Left ventricle myocardium inferior (tissue), 1 donor: ENCODE results near the gene HECW1. TPM values are rescaled to one million over a fixed set of nuclear protein-coding genes. Genes with fewer than 3 reads are reported as not detected.

Source experiments
- DNase-seq: peaks from one replicate; pipeline ENCODE4 v3.0.0-alpha.2; 2020
- H3K27ac ChIP-seq: fragments of 200-600 bp; replicated peaks from 2 replicates; pipeline ENCODE4 v1.8.0; 2021
- H3K27me3 ChIP-seq: fragments of 200-600 bp; 2 replicates; pipeline ENCODE4 v1.8.0; 2021; ENCODE audit warnings: low read depth
- H3K36me3 ChIP-seq: fragments of 200-600 bp; 2 replicates; pipeline ENCODE4 v1.8.0; 2021
- H3K4me1 ChIP-seq: fragments of 200-600 bp; 2 replicates; pipeline ENCODE4 v1.8.0; 2021
- H3K4me3 ChIP-seq: fragments of 200-600 bp; 2 replicates; pipeline ENCODE4 v1.8.0; 2021; ENCODE audit warnings: mild to moderate bottlenecking, moderate library complexity
- H3K9me3 ChIP-seq: fragments of 200-600 bp; replicated peaks from 2 replicates; pipeline ENCODE4 v1.8.0; 2021
- intact Hi-C: fragments of 100-400 bp; cut with micrococcal nuclease; formaldehyde crosslinking; loops from one replicate; pipeline ENCODE4 v1.11.0; 2022
- total RNA-seq: library from RNA; stranded (reverse); fragmentation: NEBNext Ultra II Directional; extraction: Animal tissue kit (Norgen Biotek cat#: 25700); gene quantifications from one replicate; pipeline ENCODE4 v1.2.1, GENCODE V29; 2021
- TF ChIP-seq, protein P1 (sequence below): fragments of 200-600 bp; IDR thresholded peaks from 2 replicates; pipeline ENCODE4 v1.8.0; 2021; ENCODE audit warnings: antibody characterized with exemption, mild to moderate bottlenecking, borderline replicate concordance
- donor health status: DM: no; HTN: yes; CAD: no; lungs with severe emphysema.

Gene HECW1
- total RNA-seq, 1 donor from 2014 or later: not detected

DNA sequence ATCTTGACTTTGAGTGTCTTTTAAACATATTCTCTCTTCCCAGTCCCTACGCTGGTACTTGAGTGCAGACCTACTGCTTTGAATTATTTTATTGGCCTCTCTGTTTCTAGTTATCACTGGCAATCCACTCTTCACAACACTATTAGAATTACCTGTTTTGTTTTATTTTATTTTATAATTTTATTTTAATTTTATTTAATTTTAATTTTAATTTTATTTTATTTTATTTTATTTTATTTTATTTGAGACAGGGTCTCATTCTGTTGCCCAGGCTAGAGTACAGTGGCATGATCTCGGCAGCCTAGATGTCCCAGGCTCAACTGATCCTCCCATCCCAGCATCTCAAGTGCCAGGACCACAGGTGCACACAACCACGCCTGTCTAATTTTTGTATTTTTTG lies 477.3 kb downstream of the HECW1 start:
- TF ChIP-seq, protein P1, sequence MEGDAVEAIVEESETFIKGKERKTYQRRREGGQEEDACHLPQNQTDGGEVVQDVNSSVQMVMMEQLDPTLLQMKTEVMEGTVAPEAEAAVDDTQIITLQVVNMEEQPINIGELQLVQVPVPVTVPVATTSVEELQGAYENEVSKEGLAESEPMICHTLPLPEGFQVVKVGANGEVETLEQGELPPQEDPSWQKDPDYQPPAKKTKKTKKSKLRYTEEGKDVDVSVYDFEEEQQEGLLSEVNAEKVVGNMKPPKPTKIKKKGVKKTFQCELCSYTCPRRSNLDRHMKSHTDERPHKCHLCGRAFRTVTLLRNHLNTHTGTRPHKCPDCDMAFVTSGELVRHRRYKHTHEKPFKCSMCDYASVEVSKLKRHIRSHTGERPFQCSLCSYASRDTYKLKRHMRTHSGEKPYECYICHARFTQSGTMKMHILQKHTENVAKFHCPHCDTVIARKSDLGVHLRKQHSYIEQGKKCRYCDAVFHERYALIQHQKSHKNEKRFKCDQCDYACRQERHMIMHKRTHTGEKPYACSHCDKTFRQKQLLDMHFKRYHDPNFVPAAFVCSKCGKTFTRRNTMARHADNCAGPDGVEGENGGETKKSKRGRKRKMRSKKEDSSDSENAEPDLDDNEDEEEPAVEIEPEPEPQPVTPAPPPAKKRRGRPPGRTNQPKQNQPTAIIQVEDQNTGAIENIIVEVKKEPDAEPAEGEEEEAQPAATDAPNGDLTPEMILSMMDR: no peak
- Histone ChIP-seq H3K27ac (no peak overlapping the region), H3K4me1 (peaks cover 17% of the 10 kb centered on the region), H3K27me3 (no peaks in the 10 kb centered on the region), H3K4me3 (no peak overlapping the region), H3K36me3 (no peaks in the 10 kb centered on the region), H3K9me3 (no peaks in the 10 kb centered on the region)
- intact Hi-C loops: no loop called here
- no peak for DNase-seq

DNA sequence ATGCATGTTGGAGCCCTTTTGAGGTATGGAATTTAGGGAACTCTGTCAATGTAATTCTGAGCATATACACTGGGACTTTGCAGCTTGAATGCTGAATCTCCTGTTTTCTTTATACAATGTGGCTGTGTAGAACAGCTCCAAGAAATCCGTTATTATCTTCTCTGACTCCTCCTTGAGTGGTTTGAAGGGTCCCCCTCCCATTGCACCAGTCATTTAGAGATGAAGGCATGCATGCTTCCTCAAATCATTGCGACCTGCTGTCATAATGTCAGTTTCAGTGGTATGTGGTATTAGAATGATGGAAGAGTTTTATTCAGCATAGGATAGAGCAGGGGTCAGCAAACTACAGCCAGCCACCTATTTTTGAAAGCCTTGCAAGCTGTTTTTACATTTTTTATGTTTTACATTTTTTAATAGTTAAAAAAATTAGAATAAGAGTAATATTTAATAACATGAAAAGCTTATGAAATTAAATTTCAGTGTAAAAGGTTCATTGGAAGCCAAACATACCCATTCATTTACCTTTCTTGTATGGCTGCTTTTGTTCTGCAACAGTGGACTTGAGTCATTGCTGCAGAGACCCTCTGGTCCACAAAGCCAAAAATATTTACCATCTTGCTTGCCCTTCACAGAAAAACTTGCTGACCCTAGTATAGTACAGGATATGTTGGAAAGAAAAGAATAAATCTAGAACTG lies 478.6 kb downstream of the HECW1 start:
- Histone ChIP-seq H3K9me3 (no peaks in the 10 kb centered on the region), H3K36me3 (no peaks in the 10 kb centered on the region), H3K4me1 (peaks cover 18% of the 10 kb centered on the region), H3K27me3 (no peaks in the 10 kb centered on the region), H3K4me3 (no peak overlapping the region), H3K27ac (no peak overlapping the region)
- TF ChIP-seq, protein P1: no peak
- intact Hi-C loops: no loop called here
- DNase-seq: no peak

DNA sequence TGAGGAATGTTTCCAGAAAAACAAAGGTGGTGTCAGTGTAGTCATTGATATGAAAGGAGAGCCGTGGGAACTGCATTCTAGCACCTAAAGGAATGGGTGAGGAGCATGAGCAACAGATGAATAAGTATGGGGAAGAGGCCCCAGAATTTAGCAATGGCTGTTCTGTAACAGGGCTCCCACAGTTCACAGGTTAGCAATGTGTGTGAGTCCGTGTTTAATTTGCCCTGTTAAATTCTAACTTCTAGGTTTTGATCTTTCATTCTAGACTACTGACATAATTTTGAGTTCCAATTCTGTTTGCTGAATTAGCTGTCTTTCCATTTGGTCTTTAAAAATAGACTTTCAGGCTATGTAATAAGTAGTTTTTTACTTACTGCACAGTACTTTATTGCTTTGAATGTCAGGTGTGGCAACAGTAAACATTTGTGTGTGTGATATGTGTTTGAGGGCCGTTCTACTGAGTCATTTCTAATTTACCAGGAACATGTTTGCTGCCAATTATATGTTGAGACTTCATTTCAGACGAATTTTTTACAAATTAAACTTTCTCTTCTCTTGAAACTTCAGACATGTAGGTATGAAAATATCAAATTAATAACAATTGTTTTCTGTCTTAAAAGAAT lies 479.2 kb downstream of the HECW1 start:
- Histone ChIP-seq H3K36me3 (no peaks in the 10 kb centered on the region), H3K27ac (no peak overlapping the region), H3K4me1 (peaks cover 18% of the 10 kb centered on the region), H3K27me3 (no peaks in the 10 kb centered on the region), H3K4me3 (no peak overlapping the region), H3K9me3 (no peaks in the 10 kb centered on the region)
- TF ChIP-seq, protein P1: no peak
- no peak for DNase-seq
- intact Hi-C loops: no loop called here

DNA sequence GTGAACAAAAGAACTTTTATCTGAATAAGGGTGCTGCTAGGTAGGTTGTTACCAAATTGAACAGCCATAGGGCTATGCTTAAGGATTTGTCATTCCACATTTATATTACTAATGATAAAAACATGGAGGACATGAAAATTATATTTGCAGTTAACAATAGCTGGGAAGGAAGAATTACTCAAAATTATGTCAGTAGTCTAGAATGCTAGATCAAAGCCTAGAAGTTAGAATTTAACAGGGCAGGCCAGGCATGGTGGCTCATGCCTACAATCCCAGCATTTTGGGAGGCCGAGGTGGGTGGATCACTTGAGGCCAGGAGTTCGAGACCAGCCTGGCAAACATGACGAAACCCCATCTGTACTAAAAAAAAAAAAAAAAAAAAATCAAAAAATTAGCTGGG lies 479.9 kb downstream of the HECW1 start:
- no peak for DNase-seq
- intact Hi-C loops: no loop called here
- no peaks in the 10 kb centered on the region for H3K27me3 ChIP-seq
- H3K9me3 ChIP-seq: no peaks in the 10 kb centered on the region
- no peak overlapping the region for H3K27ac ChIP-seq
- TF ChIP-seq, protein P1: no peak
- H3K36me3 ChIP-seq: peaks cover 6% of the 10 kb centered on the region
- peaks cover 18% of the 10 kb centered on the region for H3K4me1 ChIP-seq
- H3K4me3 ChIP-seq: no peak overlapping the region

DNA sequence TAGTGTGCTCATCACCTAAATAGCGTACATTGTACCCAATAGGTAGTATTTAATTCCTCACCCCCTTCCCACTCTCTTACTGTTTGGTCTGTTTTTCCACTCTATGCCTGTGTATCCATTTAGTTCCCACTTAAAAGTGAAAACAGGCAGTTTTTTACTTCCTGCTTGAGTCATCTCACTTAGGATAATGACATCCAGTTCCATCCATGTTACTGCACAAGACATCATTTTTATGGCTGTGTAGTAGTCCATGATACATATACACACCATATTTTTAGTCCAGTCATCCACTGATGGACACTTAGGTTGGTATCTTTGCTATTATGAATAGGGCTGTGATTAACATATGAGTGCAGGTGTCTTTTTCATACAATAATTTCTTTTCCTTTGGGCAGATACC lies 480.6 kb downstream of the HECW1 start:
- TF ChIP-seq, protein P1: no peak

More for the DNA sequence above, 480.6 kb downstream of the HECW1 start:
- intact Hi-C loops: no loop called here
- Histone ChIP-seq H3K27ac (no peak overlapping the region), H3K27me3 (no peaks in the 10 kb centered on the region), H3K4me1 (peaks cover 18% of the 10 kb centered on the region), H3K36me3 (peaks cover 12% of the 10 kb centered on the region), H3K9me3 (no peaks in the 10 kb centered on the region), H3K4me3 (no peak overlapping the region)
- no peak for DNase-seq
